ENCODE measurements around the gene IFI35. TPM values are rescaled to one million over a fixed set of nuclear protein-coding genes. Genes with fewer than 3 reads are reported as not detected.

IFI35 gene
- polyA plus RNA-seq, 2 of the 4 experiments (the other 2 are of a cell fraction) = 10.8 to 20.2 TPM

GRCh38 chr17:43034894-43035293 lies 28.3 kb downstream of the IFI35 start:
- TF ChIP-seq TP53 (CRISPR knock-in tag; IDR thresholded peaks at IDR 0.05) = no peak
- no peak for TF ChIP-seq SREBF2 (IDR thresholded peaks at IDR 0.05)
- TF ChIP-seq, protein P1, sequence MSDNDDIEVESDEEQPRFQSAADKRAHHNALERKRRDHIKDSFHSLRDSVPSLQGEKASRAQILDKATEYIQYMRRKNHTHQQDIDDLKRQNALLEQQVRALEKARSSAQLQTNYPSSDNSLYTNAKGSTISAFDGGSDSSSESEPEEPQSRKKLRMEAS (IDR thresholded peaks at IDR 0.05) = no peak
- TF ChIP-seq EHF (CRISPR knock-in tag; IDR thresholded peaks at IDR 0.05) = no peak
- TF ChIP-seq RARB (CRISPR knock-in tag; IDR thresholded peaks at IDR 0.05) = no peak
- Histone ChIP-seq H3K4me1 (peaks cover 1% of the 10 kb centered on the region; the same call in 2 of the 3 replicates), H3K4me2 (no peak overlapping the region), H3K9me3 (no peaks in the 10 kb centered on the region), H3K27ac (no peak overlapping the region), H3K4me3 (no peak overlapping the region)
- WGBS (ENCODE audit: missing lambda C conversion rate) = 98% methylated on average over 3 of the region's 3 CpGs
- no peak for DNase-seq (ENCODE audit: low read depth in 1 of 2, low spot score in 1 of 2)
- ChIA-PET POLR2A (no interaction called here), CTCF (interaction anchor here (2.7 kb wide), 1 partner anchor 11 kb away, joined by 19 read pairs; the partner anchor contains the start of gene RND2)
- ATAC-seq = no peak
- no peak for FAIRE-seq

DNA sequence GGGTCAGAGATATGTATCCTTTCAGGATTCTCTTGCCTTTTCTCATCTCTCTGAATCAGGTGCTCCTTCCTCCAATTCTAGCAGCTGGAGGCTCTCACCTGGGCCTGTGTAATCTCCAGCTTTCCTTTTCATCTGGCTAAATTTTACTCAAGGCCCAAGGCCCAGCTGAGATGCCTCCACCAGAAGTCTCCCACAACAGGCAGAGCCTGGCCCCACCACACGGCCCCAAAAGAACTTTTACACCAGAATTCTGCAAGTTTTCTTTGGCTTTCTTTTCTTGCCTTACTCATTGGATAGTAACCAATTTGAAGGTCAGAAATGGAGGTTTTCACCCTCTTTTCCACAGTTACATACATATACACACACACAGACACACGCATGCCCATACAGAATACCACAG lies 33.1 kb downstream of the IFI35 start:
- CTCF ChIA-PET = interaction anchor here (0.6 to 1.5 kb wide), 4 partner anchors 11 to 345 kb away, joined by 3 to 5 read pairs (median 4); no protein-coding TSS in a partner anchor

DNA sequence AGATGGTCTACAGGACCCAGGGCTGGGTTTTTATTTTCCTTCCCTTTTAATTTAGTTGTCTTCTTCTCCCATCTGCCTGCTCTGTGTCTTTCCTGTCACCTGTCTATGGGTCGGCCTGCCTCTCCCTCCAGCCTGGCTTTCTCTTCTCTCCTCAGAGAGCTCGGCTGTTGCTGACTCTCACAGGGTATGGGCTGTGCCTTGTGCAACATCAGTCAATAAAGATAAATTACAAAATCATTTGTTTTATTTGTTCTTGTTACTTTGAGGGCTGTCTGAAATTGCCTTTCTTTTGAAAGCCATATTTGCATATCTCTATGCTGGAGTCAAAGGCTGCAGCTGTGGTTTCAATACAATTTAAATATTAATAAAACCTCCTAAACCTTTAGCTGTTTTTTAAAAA lies 34.1 kb downstream of the IFI35 start:
- Histone ChIP-seq H3K4me1 (no peaks in the 10 kb centered on the region), H3K9me3 (no peaks in the 10 kb centered on the region), H3K4me3 (no peak overlapping the region), H3K27ac (no peak overlapping the region), H3K4me2 (no peak overlapping the region)
- ChIA-PET CTCF (interaction anchor here (1.5 to 2.1 kb wide), 2 partner anchors 12 to 44 kb away, joined by 4 to 5 read pairs; no protein-coding TSS in a partner anchor), POLR2A (no interaction called here)
- FAIRE-seq (no peak), ATAC-seq (no peak), DNase-seq (ENCODE audit: low read depth in 1 of 2, low spot score in 1 of 2) (no peak)
- TF ChIP-seq EP300 (IDR thresholded peaks at IDR 0.05) = no peak
- TF ChIP-seq NR3C1 (IDR thresholded peaks at IDR 0.05) = no peak
- TF ChIP-seq SREBF2 (IDR thresholded peaks at IDR 0.05) = no peak
- TF ChIP-seq HOXA7 (CRISPR knock-in tag; IDR thresholded peaks at IDR 0.05) = no peak
- no peak for TF ChIP-seq ZSCAN20 (CRISPR knock-in tag; IDR thresholded peaks at IDR 0.05)
- TF ChIP-seq CBX2 (IDR thresholded peaks at IDR 0.05; ENCODE audit: borderline replicate concordance, low read depth) = no peak
- no peak for TF ChIP-seq CEBPB (IDR thresholded peaks at IDR 0.05)
- TF ChIP-seq FOSL2 (IDR thresholded peaks at IDR 0.05) = no peak
- TF ChIP-seq FOSL2 (CRISPR knock-in tag; IDR thresholded peaks at IDR 0.05) = no peak
- TF ChIP-seq NPAS2 (CRISPR knock-in tag; IDR thresholded peaks at IDR 0.05; ENCODE audit: borderline replicate concordance) = no peak
- no peak for TF ChIP-seq FOXS1 (CRISPR knock-in tag; IDR thresholded peaks at IDR 0.05)
- TF ChIP-seq TFCP2L1 (CRISPR knock-in tag; IDR thresholded peaks at IDR 0.05) = no peak
- TF ChIP-seq, protein P1 (IDR thresholded peaks at IDR 0.05) = no peak
- TF ChIP-seq EHF (CRISPR knock-in tag; IDR thresholded peaks at IDR 0.05) = no peak
- WGBS (ENCODE audit: missing lambda C conversion rate) = 88% methylated on average over 2 of the region's 2 CpGs

More for the DNA sequence above, 33.1 kb downstream of the IFI35 start:
- DNase-seq (ENCODE audit: low read depth in 1 of 2, low spot score in 1 of 2) = no peak
- H3K4me1 ChIP-seq = no peaks in the 10 kb centered on the region
- 91% methylated on average over 2 of the region's 2 CpGs for WGBS (ENCODE audit: missing lambda C conversion rate)
- H3K9me3 ChIP-seq = no peaks in the 10 kb centered on the region
- POLR2A ChIA-PET = no interaction called here
- TF ChIP-seq SREBF2 (IDR thresholded peaks at IDR 0.05) (no peak), HOXA7 (CRISPR knock-in tag; IDR thresholded peaks at IDR 0.05) (no peak), MAZ (IDR thresholded peaks at IDR 0.05; ENCODE audit: borderline replicate concordance, low read depth, low read length) (no peak), HEYL (CRISPR knock-in tag; IDR thresholded peaks at IDR 0.05) (no peak), NR3C1 (IDR thresholded peaks at IDR 0.05) (no peak), ZFP36 (IDR thresholded peaks at IDR 0.05; ENCODE audit: borderline replicate concordance, partially characterized antibody) (no peak), ZSCAN20 (CRISPR knock-in tag; IDR thresholded peaks at IDR 0.05) (no peak)
- FAIRE-seq = no peak
- ATAC-seq = no peak
- no peak overlapping the region for H3K4me2 ChIP-seq
- no peak overlapping the region for H3K4me3 ChIP-seq
- no peak overlapping the region for H3K27ac ChIP-seq

- ATAC-seq (no peak; a peak in 2 of 6 replicates), FAIRE-seq (no peak)
- 90% methylated on average over 5 of the region's 5 CpGs for whole genome bisulfite sequencing (ENCODE audit: missing lambda C conversion rate)
- TF ChIP-seq RNF2 (IDR thresholded peaks at IDR 0.05; ENCODE audit: borderline replicate concordance, low read depth) (no peak), BHLHE40 (IDR thresholded peaks at IDR 0.05; ENCODE audit: low read depth, low read length) (no peak), HMGXB4 (CRISPR knock-in tag; IDR thresholded peaks at IDR 0.05; ENCODE audit: borderline replicate concordance) (no peak), TP53 (CRISPR knock-in tag; IDR thresholded peaks at IDR 0.05) (no peak), CHD4 (IDR thresholded peaks at IDR 0.05; ENCODE audit: borderline replicate concordance) (no peak), JUNB (IDR thresholded peaks at IDR 0.05) (no peak), EHMT2 (IDR thresholded peaks at IDR 0.05; ENCODE audit: low read depth) (no peak)
- TF ChIP-seq, protein P2, sequence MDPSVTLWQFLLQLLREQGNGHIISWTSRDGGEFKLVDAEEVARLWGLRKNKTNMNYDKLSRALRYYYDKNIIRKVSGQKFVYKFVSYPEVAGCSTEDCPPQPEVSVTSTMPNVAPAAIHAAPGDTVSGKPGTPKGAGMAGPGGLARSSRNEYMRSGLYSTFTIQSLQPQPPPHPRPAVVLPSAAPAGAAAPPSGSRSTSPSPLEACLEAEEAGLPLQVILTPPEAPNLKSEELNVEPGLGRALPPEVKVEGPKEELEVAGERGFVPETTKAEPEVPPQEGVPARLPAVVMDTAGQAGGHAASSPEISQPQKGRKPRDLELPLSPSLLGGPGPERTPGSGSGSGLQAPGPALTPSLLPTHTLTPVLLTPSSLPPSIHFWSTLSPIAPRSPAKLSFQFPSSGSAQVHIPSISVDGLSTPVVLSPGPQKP (IDR thresholded peaks at IDR 0.05; ENCODE audit: low read depth, low read length) = no peak
- TF ChIP-seq, protein P3, sequence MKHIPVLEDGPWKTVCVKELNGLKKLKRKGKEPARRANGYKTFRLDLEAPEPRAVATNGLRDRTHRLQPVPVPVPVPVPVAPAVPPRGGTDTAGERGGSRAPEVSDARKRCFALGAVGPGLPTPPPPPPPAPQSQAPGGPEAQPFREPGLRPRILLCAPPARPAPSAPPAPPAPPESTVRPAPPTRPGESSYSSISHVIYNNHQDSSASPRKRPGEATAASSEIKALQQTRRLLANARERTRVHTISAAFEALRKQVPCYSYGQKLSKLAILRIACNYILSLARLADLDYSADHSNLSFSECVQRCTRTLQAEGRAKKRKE (CRISPR knock-in tag; IDR thresholded peaks at IDR 0.05; ENCODE audit: low read depth) = no peak
Measured at GRCh38 chr17:43042025-43042628, 35.5 kb downstream of the IFI35 start.

More at GRCh38 chr17:43042025-43042628, 35.5 kb downstream of the IFI35 start:
- Histone ChIP-seq H3K9me3 (no peaks in the 10 kb centered on the region), H3K4me1 (no peaks in the 10 kb centered on the region), H3K27ac (no peak overlapping the region), H3K4me3 (no peak overlapping the region), H3K4me2 (no peak overlapping the region)
- ChIA-PET CTCF (interaction anchor here (0.7 to 2.1 kb wide), 6 partner anchors 11 to 156 kb away, joined by 3 to 5 read pairs (median 4); no protein-coding TSS in a partner anchor), POLR2A (no interaction called here)
- DNase-seq (ENCODE audit: low read depth in 1 of 2, low spot score in 1 of 2) = no peak
